Airway epithelial cell (primary cell): Measurements from ENCODE around the gene TMEM88. TPM values are rescaled to one million over a fixed set of nuclear protein-coding genes. Genes with fewer than 3 reads are reported as not detected.

Source experiments
- total RNA-seq: library from RNA; depleted of rRNA; stranded (reverse); fragments of >200 nt; gene quantifications from 2 replicates; pipeline ENCODE4 v1.2.3, GENCODE V29; 2015

TMEM88 gene, protein sequence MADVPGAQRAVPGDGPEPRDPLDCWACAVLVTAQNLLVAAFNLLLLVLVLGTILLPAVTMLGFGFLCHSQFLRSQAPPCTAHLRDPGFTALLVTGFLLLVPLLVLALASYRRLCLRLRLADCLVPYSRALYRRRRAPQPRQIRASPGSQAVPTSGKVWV
- total RNA-seq = 0.63 TPM in 1 of 2 replicates, not detected in the other

DNA sequence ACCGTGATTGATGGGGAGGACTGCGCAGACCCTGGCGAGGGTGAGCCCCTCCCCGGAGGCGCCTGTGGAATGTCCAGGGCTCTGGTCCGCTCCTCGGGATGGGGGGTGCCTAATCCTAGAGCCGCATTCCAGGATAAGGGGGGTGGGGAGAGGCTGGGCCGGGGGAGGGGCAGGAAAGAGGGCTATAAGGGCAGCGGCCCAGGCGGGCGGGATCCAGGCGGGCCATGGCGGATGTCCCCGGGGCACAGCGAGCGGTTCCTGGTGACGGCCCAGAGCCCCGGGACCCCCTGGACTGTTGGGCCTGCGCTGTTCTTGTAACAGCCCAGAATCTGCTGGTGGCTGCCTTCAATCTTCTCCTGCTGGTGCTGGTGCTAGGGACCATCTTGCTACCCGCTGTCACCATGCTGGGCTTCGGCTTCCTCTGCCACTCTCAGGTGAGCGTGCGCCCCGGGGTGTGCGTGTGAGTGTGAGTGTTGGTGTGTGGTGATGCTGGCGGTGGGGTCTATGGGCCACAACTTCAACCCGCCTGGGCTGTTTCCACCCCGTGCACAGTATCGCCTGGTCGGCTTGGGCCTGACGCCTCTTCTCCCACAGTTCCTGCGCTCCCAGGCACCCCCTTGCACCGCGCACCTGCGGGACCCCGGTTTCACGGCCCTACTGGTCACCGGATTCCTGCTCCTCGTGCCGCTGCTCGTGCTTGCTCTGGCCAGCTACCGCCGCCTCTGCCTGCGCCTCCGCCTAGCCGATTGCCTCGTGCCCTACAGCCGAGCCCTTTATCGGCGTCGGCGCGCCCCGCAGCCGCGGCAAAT lies at the start of gene TMEM88:
Gene TMEM88 (plus strand): TSS at position 216 of the 809 bp plus-strand sequence. CDS start 9 bp downstream, at position 225.

DNA sequence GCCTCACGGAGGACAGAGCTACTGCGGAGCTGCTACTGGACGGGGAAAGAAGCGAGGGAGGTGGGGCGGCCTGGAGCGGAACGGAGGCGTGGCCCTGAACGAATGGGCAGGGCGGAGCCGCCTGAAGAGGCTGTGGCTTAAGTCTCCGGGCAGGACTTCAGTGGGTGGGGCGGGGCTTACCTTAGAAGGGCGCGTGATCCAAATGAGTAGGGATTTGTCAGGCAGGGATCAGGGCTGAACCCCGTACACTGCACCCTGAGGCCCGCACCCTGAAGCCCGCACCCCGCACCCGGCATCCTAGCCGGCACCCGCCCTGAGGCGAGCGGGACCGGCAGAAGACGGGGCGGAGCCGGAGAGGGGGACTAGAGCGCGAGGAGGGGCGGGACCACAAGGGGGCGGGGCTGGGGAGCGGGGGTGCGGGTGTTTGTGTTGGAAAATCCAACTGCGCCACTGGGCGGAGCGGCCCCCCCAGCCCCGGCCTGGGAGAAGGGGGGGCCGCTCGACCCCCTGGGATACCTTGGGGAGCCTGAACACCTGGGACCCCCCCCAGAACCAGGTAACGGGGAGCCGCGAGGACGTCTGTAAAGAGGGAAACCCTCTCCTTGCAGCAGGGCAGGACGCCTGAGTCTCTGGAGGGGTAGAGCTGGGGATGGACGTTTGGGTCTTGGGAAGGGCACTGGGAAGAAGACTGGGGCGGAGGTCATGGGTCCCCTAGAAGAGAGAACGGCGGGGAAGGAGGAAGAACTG lies 20.9 kb upstream of the TMEM88 start, which contains the start of gene KDM6B:
Gene KDM6B (plus strand): TSS at position 423 of the 747 bp plus-strand sequence. CDS start 11,338 bp downstream, outside the sequence.

DNA sequence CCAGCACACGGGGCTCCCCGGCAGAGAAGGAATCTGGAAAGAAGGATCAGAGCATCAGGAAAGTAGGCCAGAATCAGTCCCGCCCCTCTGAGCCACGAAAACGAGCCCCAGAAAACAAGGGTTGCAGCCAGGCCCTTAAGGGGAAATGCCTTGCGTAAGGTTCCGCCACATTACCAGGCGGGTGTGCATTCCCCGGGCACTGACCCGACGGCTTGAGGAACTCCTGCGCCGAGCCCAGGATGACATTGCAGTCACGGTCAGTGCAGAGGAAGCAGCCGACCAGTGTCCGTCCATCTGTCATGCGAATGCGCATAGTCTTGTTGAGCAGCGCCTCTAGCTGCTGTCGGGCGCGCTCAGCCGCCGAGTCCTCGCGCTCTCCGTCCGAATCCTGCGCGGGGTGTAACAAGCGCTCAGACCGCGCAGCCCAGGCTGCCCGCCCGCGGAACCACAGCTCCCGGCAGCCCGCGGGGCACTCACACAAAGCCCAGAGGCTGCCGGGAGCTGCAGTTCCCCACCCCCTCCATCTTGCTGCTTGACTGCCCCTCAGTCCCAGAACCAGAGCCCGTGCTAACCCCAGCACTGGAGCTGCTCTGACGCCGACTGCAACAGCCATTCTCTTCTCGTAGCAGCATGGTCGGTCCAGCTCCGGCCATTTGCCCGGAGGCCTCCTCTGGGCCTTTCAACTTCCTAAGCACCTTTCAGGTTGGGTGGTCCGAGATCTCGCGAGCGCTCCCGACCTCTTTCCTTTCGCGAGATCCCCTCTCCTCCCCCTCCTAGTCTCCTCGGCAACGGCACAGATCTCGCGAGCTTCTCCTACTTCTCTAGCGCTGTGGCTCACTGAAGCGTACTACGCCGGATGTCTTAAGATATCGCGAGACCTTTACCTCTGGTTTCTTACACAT lies 2.2 kb downstream of the TMEM88 start, which contains the start of gene NAA38:
Gene NAA38 (minus strand): TSS at position 749 of the 902 bp plus-strand sequence. CDS start 96 bp downstream, at position 653.

DNA sequence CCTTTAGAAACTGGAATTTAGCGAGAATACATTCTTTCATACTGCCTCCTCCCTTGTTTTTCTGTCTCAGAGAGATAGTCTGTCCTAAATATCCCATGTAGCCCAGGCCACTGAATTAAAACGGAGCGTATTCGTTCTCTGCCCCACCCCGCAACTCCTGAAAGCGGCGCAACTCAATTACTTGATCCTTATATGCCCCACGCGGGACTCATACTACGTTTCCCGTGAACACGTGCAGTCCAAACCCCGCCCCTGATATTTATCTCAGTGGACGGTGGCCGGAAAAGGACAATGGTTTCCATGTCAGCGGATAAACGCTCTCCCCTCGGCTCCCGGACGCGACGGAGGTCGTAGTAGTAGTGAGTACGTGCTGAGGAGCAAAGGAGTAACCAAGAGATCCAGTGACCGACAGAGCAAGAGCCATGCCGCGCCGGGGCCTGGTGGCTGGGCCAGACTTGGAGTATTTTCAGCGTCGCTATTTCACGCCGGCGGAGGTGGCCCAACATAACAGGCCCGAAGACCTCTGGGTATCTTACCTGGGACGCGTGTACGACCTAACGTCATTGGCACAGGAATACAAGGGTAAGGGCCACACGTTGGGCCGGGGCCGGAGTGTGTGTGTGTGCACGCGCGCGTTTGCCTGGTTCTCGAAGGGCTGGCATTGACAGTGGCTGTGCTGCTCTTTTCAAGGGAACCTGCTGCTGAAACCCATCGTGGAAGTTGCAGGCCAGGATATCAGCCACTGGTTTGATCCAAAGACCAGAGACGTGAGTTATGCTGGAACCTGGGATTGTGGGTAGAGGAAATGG lies 3.1 kb downstream of the TMEM88 start, which contains the start of gene CYB5D1:
Gene CYB5D1 (plus strand): TSS at position 291 of the 809 bp plus-strand sequence. CDS start 132 bp downstream, at position 423.

DNA sequence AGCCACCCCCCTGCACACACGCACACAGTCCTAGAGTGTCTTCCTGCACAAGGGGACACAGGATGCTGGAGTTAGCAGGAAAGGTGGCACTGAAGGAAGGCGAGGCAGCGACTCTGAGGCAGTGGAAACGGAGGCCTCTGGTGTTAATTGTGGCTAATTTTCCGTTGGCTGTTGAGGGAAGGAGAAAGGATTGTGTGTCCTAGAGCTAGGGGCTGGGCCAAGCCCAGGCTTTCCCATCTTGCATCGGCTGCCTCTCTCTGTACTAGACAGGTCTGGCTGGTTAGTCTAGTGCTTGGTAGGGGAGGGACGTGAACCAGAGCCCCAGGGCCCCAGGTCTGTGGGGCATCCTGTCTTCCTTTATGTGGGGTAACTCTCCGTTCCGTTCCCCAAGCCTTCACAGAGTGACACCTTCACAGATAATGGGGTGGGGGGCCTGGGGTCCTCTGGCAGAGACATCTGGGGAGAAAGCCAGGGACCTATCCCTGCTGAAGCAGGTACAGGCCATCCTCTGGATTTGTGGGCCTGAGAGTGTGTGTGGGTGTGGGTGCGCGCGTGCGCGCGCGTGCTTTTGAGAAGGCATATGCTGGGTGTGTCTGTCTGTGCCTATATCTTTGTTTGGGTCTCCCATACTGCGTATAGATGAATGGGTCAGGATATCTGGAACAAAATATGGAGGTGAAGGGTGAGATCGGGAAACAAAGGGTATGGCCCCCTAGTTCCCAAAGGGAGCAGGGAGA lies 33.5 kb downstream of the TMEM88 start, which contains the start of gene CHD3:
Gene CHD3 (plus strand): TSS at position 606 of the 737 bp plus-strand sequence. CDS start 212 bp downstream, outside the sequence.

Other genes starting within 250 kb of the TMEM88 start
- 39.4 and 49.4 TPM in 2 replicates for gene FXR2, start 240.2 kb upstream of the TMEM88 start, total RNA-seq
- gene SAT2, start 227.2 kb upstream of the TMEM88 start, total RNA-seq = 25.9 and 36.9 TPM in 2 replicates
- 0.28 and 0.51 TPM in 2 replicates for gene SHBG, start 224.9 kb upstream of the TMEM88 start, total RNA-seq
- not detected in 2 replicates for gene ATP1B2, start 204.1 kb upstream of the TMEM88 start, total RNA-seq
- gene TP53, start 167.6 kb upstream of the TMEM88 start, total RNA-seq = 47.3 and 58.3 TPM in 2 replicates
- 9.3 and 13.6 TPM in 2 replicates for gene WRAP53, start 166.6 kb upstream of the TMEM88 start, total RNA-seq
- gene EFNB3, start 149.9 kb upstream of the TMEM88 start, total RNA-seq = 2.0 and 2.6 TPM in 2 replicates
- gene DNAH2, start 137.3 kb upstream of the TMEM88 start, total RNA-seq = 0.21 and 0.33 TPM in 2 replicates
- gene KDM6B, start 20.8 kb upstream of the TMEM88 start, total RNA-seq = 7.7 and 8.0 TPM in 2 replicates
- 72.6 and 78.8 TPM in 2 replicates for gene NAA38, start 2.5 kb downstream of the TMEM88 start, total RNA-seq
- gene CYB5D1, start 2.9 kb downstream of the TMEM88 start, total RNA-seq = 6.5 and 7.0 TPM in 2 replicates
- gene CHD3, start 33.7 kb downstream of the TMEM88 start, total RNA-seq = 67.2 and 79.1 TPM in 2 replicates
- gene RNF227, start 61.2 kb downstream of the TMEM88 start, total RNA-seq = 1.9 and 4.2 TPM in 2 replicates
- gene KCNAB3, start 74.8 kb downstream of the TMEM88 start, total RNA-seq = 0.21 and 0.33 TPM in 2 replicates
- 88.2 and 93.5 TPM in 2 replicates for gene TRAPPC1, start 76.9 kb downstream of the TMEM88 start, total RNA-seq
- gene CNTROB, start 77.1 kb downstream of the TMEM88 start, total RNA-seq = 17.9 and 20.2 TPM in 2 replicates
- 0.14 and 0.84 TPM in 2 replicates for gene GUCY2D, start 147.5 kb downstream of the TMEM88 start, total RNA-seq
- gene ALOX15B, start 184.0 kb downstream of the TMEM88 start, total RNA-seq = 50.2 and 69.3 TPM in 2 replicates
- gene ALOX12B, start 232.7 kb downstream of the TMEM88 start, total RNA-seq = 1.1 and 3.5 TPM in 2 replicates